Aorta (tissue), 5 donors: ENCODE measurements around the gene ARSB. TPM values are rescaled to one million over a fixed set of nuclear protein-coding genes. Genes with fewer than 3 reads are reported as not detected.
"Not testable (repeated sequence)": the region's sequence is repeated elsewhere in the genome, so short reads cannot be mapped to it uniquely, and the experiment has no call there.

Experiments used
- ATAC-seq: fragments of 200-7000 bp; cut with Tn5 transposase; one replicate; pipeline ENCODE4 v1.9.1; 2022; ENCODE audit warnings: moderate library complexity; ENCODE audit not compliant: low FRiP score
- DNase-seq, 2 donors: peaks; one replicate each; pipeline ENCODE4 v3.0.0-alpha.2; 2020
- H3K27ac ChIP-seq, 2 donors: one replicate each; pipeline ENCODE4 v1.5.1; 2013; ENCODE audit warnings: low read length in 2 of 2, mild to moderate bottlenecking in 2 of 2, moderate library complexity in 2 of 2, control low read depth in 1 of 2, inconsistent platforms in 1 of 2, low read depth in 1 of 2
- H3K27me3 ChIP-seq, 2 donors: one replicate each; pipeline ENCODE4 v1.6.1; 2013; ENCODE audit warnings: control low read depth in 1 of 2, low read length in 1 of 2, mild to moderate bottlenecking in 1 of 2, moderate library complexity in 1 of 2; ENCODE audit not compliant: insufficient read depth in 2 of 2, control insufficient read depth in 1 of 2
- H3K36me3 ChIP-seq, 2 donors: one replicate each; pipeline ENCODE4 v1.6.1; 2013; ENCODE audit warnings: control low read depth in 1 of 2, low read length in 1 of 2, mild to moderate bottlenecking in 1 of 2; ENCODE audit not compliant: insufficient read depth in 2 of 2, control insufficient read depth in 1 of 2
- H3K4me1 ChIP-seq, 2 donors: one replicate each; pipeline ENCODE4 v1.6.1; 2013; ENCODE audit warnings: low read length in 2 of 2, control low read depth in 1 of 2, mild to moderate bottlenecking in 1 of 2, moderate library complexity in 1 of 2; ENCODE audit not compliant: insufficient read depth in 2 of 2, control insufficient read depth in 1 of 2
- H3K4me3 ChIP-seq, 2 donors: one replicate each; pipeline ENCODE4 v1.5.1; 2013; ENCODE audit warnings: low read length in 2 of 2, control low read depth in 1 of 2, mild to moderate bottlenecking in 1 of 2
- H3K9me3 ChIP-seq: one replicate; pipeline ENCODE4 v1.6.1; 2013; ENCODE audit warnings: mild to moderate bottlenecking, low read length; ENCODE audit not compliant: control insufficient read depth
- WGBS, 2 donors: extraction: QIAGEN DNeasy Blood & Tissue Kit; methylation state at CpG; one replicate each; pipeline ENCODE4 v1.1.7; 2013; 5-methylcytosine and 5-hydroxymethylcytosine counted together
- intact Hi-C, 2 donors: fragments of 100-400 bp; cut with DNase I; formaldehyde crosslinking; loops; one replicate each; pipeline versions ENCODE4 v1.14.2 to v1.15.0; 2022
- polyA plus RNA-seq, 2 donors: library from polyadenylated mRNA; stranded (reverse); fragments of 200-250 nt; gene quantifications; one replicate each; pipeline ENCODE4 v1.2.3, GENCODE V29; 2013
- total RNA-seq, 2 donors: library from RNA; stranded (reverse); fragmentation: NEBNext Ultra II Directional; extraction: Animal tissue kit (Norgen Biotek cat#: 25700); gene quantifications; one replicate each; pipeline ENCODE4 v1.2.1, GENCODE V29; 2021
- donor health status: healthy with polysubstance abuse.
- donor health status: Bipolar disorder and iron deficiency.
- donor health status: DM: no; HTN: no; CAD: no.
- donor health status: DM: no; HTN: no; CAD: no.
- donor health status: DM: yes; HTN: yes; CAD: no.

Gene ARSB
- total and polyA plus RNA-seq, 4 donors: 3.5 to 17.2 (median 12.0) TPM

DNA sequence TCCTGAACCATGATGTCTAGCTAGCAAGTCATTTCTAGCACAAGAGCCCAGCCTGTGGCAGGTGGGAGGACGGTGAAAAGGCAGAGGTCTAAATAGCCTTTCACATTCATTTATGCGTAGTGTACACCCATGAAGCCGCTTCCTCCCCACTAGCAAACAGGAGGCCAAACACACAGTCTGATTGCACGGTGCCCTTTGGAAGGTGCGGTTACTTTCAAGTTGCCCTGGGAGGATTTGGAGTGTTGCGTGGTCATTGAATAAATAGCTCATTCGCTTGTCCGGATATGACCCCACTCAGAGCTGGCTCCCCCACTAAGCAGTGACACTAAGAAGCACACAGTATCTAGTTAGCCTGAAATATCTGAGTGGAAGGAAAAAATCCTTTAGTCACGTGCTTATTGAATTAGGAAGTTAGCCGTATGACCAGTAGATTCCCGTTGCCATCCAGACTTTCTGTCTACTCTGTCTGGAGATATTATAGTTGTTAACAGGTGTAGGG, 664 bp upstream of the ARSB start:
- H3K27ac ChIP-seq: peak overlapping the region; percentile 58 to 90
- 4 to 13% methylated on average over 11 of the region's 11 CpGs for WGBS, 2 donors
- DNase-seq (peak; percentile 50 to 74), ATAC-seq (peak; percentile 32)
- no peaks in the 10 kb centered on the region for H3K36me3 ChIP-seq
- peak overlapping the region; percentile 87 to 89 for H3K4me3 ChIP-seq
- intact Hi-C loops: loop anchor here in 1 of 2 donors (5.0 to 10.0 kb wide), 2 partner anchors 341 to 518 kb away; partner anchors contain the start of gene LHFPL2
- H3K9me3 ChIP-seq: no peaks in the 10 kb centered on the region
- peaks cover 0 to 3% of the 10 kb centered on the region in 2 donors for H3K4me1 ChIP-seq
- H3K27me3 ChIP-seq: no peaks in the 10 kb centered on the region

DNA sequence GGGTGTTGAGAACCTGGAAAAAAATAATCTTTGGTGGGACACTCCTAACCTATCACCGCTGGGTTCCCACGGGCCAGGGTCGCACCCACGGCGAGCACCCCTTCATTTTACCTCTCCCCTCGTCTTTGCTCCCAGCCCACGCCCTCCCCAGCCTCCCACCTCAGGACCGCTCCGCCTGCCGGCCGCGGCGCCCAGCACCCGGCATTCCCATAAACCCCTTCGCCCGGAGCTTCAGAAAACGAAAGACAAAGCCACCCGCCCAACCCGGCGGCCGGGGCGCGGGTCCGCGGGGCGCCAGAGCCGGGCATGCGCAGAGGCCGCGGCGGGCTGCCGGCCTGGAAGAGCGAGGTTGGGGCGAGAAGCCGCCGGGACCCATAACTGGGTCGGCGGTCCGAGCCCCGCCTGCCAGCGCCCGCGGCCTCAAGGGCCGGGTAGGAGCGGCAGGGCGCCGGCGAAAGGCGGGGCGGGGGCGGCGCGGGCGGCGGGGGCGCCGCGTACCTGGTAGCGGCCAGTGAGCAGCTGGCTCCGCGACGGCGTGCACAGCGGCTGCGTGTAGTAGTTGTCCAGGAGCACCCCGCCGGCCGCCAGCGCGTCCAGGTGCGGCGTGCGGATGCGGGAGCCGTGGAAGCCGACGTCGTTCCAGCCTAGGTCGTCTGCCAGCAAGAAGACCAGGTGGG, 533 bp downstream of the ARSB start:
- intact Hi-C loops: loop anchor here in 1 of 2 donors (5.0 to 10.0 kb wide), 2 partner anchors 340 to 517 kb away; partner anchors contain the start of gene LHFPL2
- WGBS, 2 donors: 0 to 1% methylated on average over 71 to 79 of the region's 79 CpGs
- peak; percentile 92 for ATAC-seq

GRCh38 chr5:78983601-78984438, 1.3 kb downstream of the ARSB start:
- intact Hi-C loops: loop anchor here in 1 of 2 donors (10.0 kb wide), 1 partner anchor 339 kb away; the partner anchor contains the start of gene LHFPL2
- Histone ChIP-seq H3K27ac (peak overlapping the region in 1 of 2 donors; percentile 99), H3K27me3 (no peaks in the 10 kb centered on the region), H3K4me1 (peaks cover 0 to 3% of the 10 kb centered on the region in 2 donors), H3K36me3 (no peaks in the 10 kb centered on the region), H3K9me3 (no peaks in the 10 kb centered on the region), H3K4me3 (peak overlapping the region; percentile 65 to 89)
- no peak for DNase-seq
- no peak for ATAC-seq
- 24 to 25% methylated on average over 17 of the region's 17 CpGs for WGBS, 2 donors

More for the DNA sequence above, 533 bp downstream of the ARSB start:
- no peaks in the 10 kb centered on the region for H3K27me3 ChIP-seq
- H3K4me3 ChIP-seq: peak overlapping the region; percentile 87 to 89
- peak overlapping the region; percentile 58 to 99 for H3K27ac ChIP-seq
- DNase-seq: peak; percentile 89 to 94
- H3K9me3 ChIP-seq: no peaks in the 10 kb centered on the region
- no peaks in the 10 kb centered on the region for H3K36me3 ChIP-seq
- peaks cover 0 to 3% of the 10 kb centered on the region in 2 donors for H3K4me1 ChIP-seq

- intact Hi-C loops: loop anchor here in 1 of 2 donors (10.0 kb wide), 1 partner anchor 338 kb away; the partner anchor contains the start of gene LHFPL2
These were observed 1.9 kb downstream of the ARSB start for GRCh38 chr5:78983194-78983593.

DNA sequence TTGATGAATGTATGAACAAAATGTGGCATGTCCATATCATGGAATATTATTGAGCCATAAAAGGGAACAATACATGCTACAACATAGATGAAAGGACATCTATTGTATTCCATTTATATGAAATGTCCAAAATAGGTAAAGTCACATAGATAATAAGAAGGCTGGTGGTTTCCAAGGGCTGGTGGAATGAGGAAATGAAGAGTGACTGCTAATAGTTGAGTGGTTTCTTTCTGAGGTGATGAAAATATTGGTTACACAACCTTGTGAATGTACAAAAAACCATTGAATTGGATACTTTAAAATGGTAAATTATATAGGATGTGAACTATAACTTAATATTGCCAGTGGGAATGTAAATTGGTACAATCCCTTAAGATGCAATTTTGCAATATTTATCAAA, 5.2 kb downstream of the ARSB start:
- no peak for ATAC-seq
- no peak for DNase-seq
- no peak overlapping the region for H3K27ac ChIP-seq
- H3K27me3 ChIP-seq: no peaks in the 10 kb centered on the region
- H3K4me3 ChIP-seq: no peak overlapping the region
- intact Hi-C loops: loop anchor here (10.0 kb wide), 2 partner anchors 335 to 675 kb away; partner anchors contain the start of gene LHFPL2 (in 1 of the 2)
- no peaks in the 10 kb centered on the region for H3K9me3 ChIP-seq
- H3K36me3 ChIP-seq: no peaks in the 10 kb centered on the region
- H3K4me1 ChIP-seq: peaks cover 0 to 3% of the 10 kb centered on the region in 2 donors

More at GRCh38 chr5:78983194-78983593, 1.9 kb downstream of the ARSB start:
- not testable (repeated sequence) for H3K27me3 ChIP-seq, H3K4me1 ChIP-seq, H3K9me3 ChIP-seq, DNase-seq, H3K4me3 ChIP-seq, H3K36me3 ChIP-seq, ATAC-seq
- WGBS, 2 donors: 94 to 96% methylated on average over 9 of the region's 9 CpGs
- peak overlapping the region in 1 of 2 donors; percentile 32 for H3K27ac ChIP-seq

GRCh38 chr5:78979117-78979742, 5.9 kb downstream of the ARSB start:
- Histone ChIP-seq H3K27me3 (no peaks in the 10 kb centered on the region), H3K36me3 (no peaks in the 10 kb centered on the region), H3K4me3 (no peak overlapping the region), H3K4me1 (peaks cover 0 to 3% of the 10 kb centered on the region in 2 donors), H3K9me3 (no peaks in the 10 kb centered on the region), H3K27ac (no peak overlapping the region)
- ATAC-seq (no peak), DNase-seq (no peak)
- intact Hi-C loops: loop anchor here in 1 of 2 donors (10.0 kb wide), 1 partner anchor 674 kb away; no protein-coding TSS in a partner anchor
- 84 to 88% methylated on average over 7 of the region's 7 CpGs for WGBS, 2 donors

- Histone ChIP-seq H3K9me3 (no peaks in the 10 kb centered on the region), H3K4me3 (no peak overlapping the region), H3K4me1 (peaks cover 0 to 1% of the 10 kb centered on the region in 2 donors), H3K36me3 (no peaks in the 10 kb centered on the region), H3K27me3 (no peaks in the 10 kb centered on the region), H3K27ac (no peak overlapping the region)
- ATAC-seq (no peak), DNase-seq (no peak)
- intact Hi-C loops: loop anchor here in 1 of 2 donors (10.0 kb wide), 1 partner anchor 670 kb away; no protein-coding TSS in a partner anchor
- WGBS, 2 donors: 97 to 98% methylated on average over 8 of the region's 8 CpGs
These were observed 10.1 kb downstream of the ARSB start for GRCh38 chr5:78975035-78975434.

DNA sequence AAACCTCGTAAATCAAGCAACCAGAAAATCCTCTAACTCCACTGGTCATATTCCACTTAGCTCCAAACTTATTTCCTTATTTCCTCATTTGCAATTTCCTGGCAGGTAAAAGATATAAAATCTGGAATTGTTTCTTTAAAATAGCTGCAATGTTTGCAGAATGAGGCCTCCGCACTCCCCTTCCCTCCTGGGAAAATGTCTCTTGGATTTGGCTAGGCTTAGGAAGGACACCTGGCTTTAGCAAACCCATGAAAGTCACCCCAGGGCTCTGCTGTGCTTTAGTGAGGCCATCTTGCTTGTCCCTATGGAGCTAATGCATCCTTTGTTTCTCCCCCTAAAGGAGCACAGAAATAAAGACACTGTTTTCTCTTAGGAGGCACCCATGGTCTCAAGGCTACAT, 10.5 kb downstream of the ARSB start:
- Histone ChIP-seq H3K27ac (no peak overlapping the region), H3K9me3 (no peaks in the 10 kb centered on the region), H3K4me1 (peaks cover 0 to 1% of the 10 kb centered on the region in 2 donors), H3K36me3 (no peaks in the 10 kb centered on the region), H3K4me3 (no peak overlapping the region), H3K27me3 (no peaks in the 10 kb centered on the region)
- intact Hi-C loops: loop anchor here in 1 of 2 donors (10.0 kb wide), 1 partner anchor 670 kb away; no protein-coding TSS in a partner anchor
- DNase-seq: no peak
- ATAC-seq: no peak
- 92 to 94% methylated on average over 2 of the region's 2 CpGs for WGBS, 2 donors
